ENCODE data around the gene EEF1G.

Gene EEF1G

GRCh38 chr11:62544581-62545436 is 28.9 kb downstream of the EEF1G start:
- H3K9ac ChIP-seq (ENCODE audit: insufficient read length): peak overlapping the region; percentile 88
- H3K4me3 ChIP-seq: peak overlapping the region; percentile 100
- H3K36me3 ChIP-seq (ENCODE audit: insufficient read depth, low read length): no peaks in the 10 kb centered on the region
- DNase-seq (ENCODE audit: low read depth, low spot score): no peak
- no peaks in the 10 kb centered on the region for H3K9me3 ChIP-seq (ENCODE audit: low read depth, low read length)
- TF ChIP-seq EZH2 (IDR thresholded peaks at IDR 0.05) (no peak), POLR2AphosphoS5 (IDR thresholded peaks at IDR 0.05; ENCODE audit: borderline replicate concordance, low read depth, low read length) (no peak), FOXP2 (optimal IDR thresholded peaks at IDR 0.05; ENCODE audit: control extremely low read depth, extremely low read length, insufficient read depth) (no peak)
- peak overlapping the region; percentile 89 for H3K27ac ChIP-seq

GRCh38 chr11:62543680-62544444 is 29.8 kb downstream of the EEF1G start:
- Histone ChIP-seq H3K9me3 (ENCODE audit: low read depth, low read length) (no peaks in the 10 kb centered on the region), H3K27ac (peak overlapping the region; percentile 68), H3K4me3 (peak overlapping the region; percentile 100), H3K36me3 (ENCODE audit: insufficient read depth, low read length) (no peaks in the 10 kb centered on the region), H3K9ac (ENCODE audit: insufficient read length) (peak overlapping the region; percentile 88)
- no peak for DNase-seq (ENCODE audit: low read depth, low spot score)
- TF ChIP-seq FOXP2 (optimal IDR thresholded peaks at IDR 0.05; ENCODE audit: control extremely low read depth, extremely low read length, insufficient read depth): no peak
- TF ChIP-seq POLR2AphosphoS5 (IDR thresholded peaks at IDR 0.05; ENCODE audit: borderline replicate concordance, low read depth, low read length): no peak
- TF ChIP-seq EZH2 (IDR thresholded peaks at IDR 0.05): no peak

- H3K9ac ChIP-seq (ENCODE audit: insufficient read length): peak overlapping the region; percentile 88
- H3K27ac ChIP-seq: peak overlapping the region; percentile 68
- DNase-seq (ENCODE audit: low read depth, low spot score): no peak
- no peaks in the 10 kb centered on the region for H3K36me3 ChIP-seq (ENCODE audit: insufficient read depth, low read length)
- TF ChIP-seq EZH2 (IDR thresholded peaks at IDR 0.05) (no peak), POLR2AphosphoS5 (IDR thresholded peaks at IDR 0.05; ENCODE audit: borderline replicate concordance, low read depth, low read length) (0 out of 2 replicates have a peak, but pooled peaks have one; percentile 16)
- peak overlapping the region; percentile 100 for H3K4me3 ChIP-seq
- H3K9me3 ChIP-seq (ENCODE audit: low read depth, low read length): no peaks in the 10 kb centered on the region
Observed at GRCh38 chr11:62542750-62543567, 30.7 kb downstream of the EEF1G start.

- peak overlapping the region; percentile 61 for H3K27ac ChIP-seq
- H3K36me3 ChIP-seq (ENCODE audit: insufficient read depth, low read length): no peaks in the 10 kb centered on the region
- TF ChIP-seq POLR2AphosphoS5 (IDR thresholded peaks at IDR 0.05; ENCODE audit: borderline replicate concordance, low read depth, low read length): no peak
- TF ChIP-seq FOXP2 (optimal IDR thresholded peaks at IDR 0.05; ENCODE audit: control extremely low read depth, extremely low read length, insufficient read depth): no peak
- TF ChIP-seq EZH2 (IDR thresholded peaks at IDR 0.05): no peak
- H3K4me3 ChIP-seq: peak overlapping the region; percentile 100
- no peaks in the 10 kb centered on the region for H3K9me3 ChIP-seq (ENCODE audit: low read depth, low read length)
- no peak for DNase-seq (ENCODE audit: low read depth, low spot score)
- H3K9ac ChIP-seq (ENCODE audit: insufficient read length): peak overlapping the region; percentile 52
Observed at GRCh38 chr11:62542111-62542745, 31.5 kb downstream of the EEF1G start.

DNA sequence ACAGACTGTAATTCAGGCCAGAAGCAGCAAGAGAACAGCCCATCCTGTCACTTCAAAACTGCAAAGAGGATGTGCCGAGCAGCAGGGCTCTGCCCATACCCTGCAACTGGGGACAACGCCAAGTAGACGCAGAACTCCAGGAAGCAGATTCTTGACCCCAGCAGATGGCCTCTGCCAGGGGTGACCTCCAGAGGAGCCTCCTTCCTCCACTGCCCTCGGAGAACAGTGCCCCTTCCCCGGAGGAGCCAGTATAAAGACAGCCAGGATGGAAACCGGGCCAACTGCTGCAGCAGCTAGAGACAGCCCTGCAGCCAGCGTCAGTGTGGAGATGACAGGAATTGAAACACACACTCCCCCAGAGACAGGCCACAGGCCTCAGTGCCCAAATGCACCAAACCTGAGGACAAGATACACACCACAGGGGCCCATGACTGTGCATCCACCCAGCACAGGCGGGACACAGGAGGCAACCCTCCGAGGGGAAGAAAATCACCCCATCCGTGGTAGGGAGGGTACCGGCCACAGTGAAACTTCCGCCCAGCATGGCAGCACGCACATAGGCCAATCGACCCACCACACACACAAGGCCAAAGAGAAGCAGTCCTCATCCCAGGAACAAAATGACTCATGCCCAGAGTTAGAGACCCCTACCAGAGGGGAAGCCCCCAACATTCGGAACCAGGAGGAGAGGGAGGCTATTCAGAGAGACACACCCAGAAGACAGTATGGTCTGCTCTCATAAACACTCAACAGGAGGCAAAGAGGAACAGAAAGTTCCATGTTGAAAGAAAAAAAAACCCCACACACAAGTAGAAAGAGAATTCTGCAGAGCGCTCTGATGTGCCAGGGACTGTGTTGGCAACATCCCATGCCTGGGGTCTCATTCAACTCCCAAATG is 32.6 kb downstream of the EEF1G start:
- Histone ChIP-seq H3K36me3 (ENCODE audit: insufficient read depth, low read length) (no peaks in the 10 kb centered on the region; the same call in 1 of the 2 replicates), H3K4me3 (no peak overlapping the region), H3K27ac (no peak overlapping the region), H3K9ac (ENCODE audit: insufficient read length) (peak overlapping the region; percentile 32), H3K9me3 (ENCODE audit: low read depth, low read length) (no peaks in the 10 kb centered on the region)
- no peak for TF ChIP-seq FOXP2 (optimal IDR thresholded peaks at IDR 0.05; ENCODE audit: control extremely low read depth, extremely low read length, insufficient read depth)
- TF ChIP-seq EZH2 (IDR thresholded peaks at IDR 0.05): no peak
- no peak for TF ChIP-seq POLR2AphosphoS5 (IDR thresholded peaks at IDR 0.05; ENCODE audit: borderline replicate concordance, low read depth, low read length)
- no peak for DNase-seq (ENCODE audit: low read depth, low spot score)

- Histone ChIP-seq H3K4me3 (no peak overlapping the region), H3K9ac (ENCODE audit: insufficient read length) (no peak overlapping the region), H3K36me3 (ENCODE audit: insufficient read depth, low read length) (peaks cover 14% of the 10 kb centered on the region), H3K9me3 (ENCODE audit: low read depth, low read length) (no peaks in the 10 kb centered on the region), H3K27ac (no peak overlapping the region)
- DNase-seq (ENCODE audit: low read depth, low spot score): no peak
- TF ChIP-seq EZH2 (IDR thresholded peaks at IDR 0.05): no peak
- TF ChIP-seq POLR2AphosphoS5 (IDR thresholded peaks at IDR 0.05; ENCODE audit: borderline replicate concordance, low read depth, low read length): no peak
- TF ChIP-seq FOXP2 (optimal IDR thresholded peaks at IDR 0.05; ENCODE audit: control extremely low read depth, extremely low read length, insufficient read depth): no peak
Observed at GRCh38 chr11:62539238-62539925, 34.3 kb downstream of the EEF1G start.

Measured in SK-N-MC (cell line).